ENCODE measurements around the gene VEGFA. TPM values are rescaled to one million over a fixed set of nuclear protein-coding genes. Genes with fewer than 3 reads are reported as not detected.

VEGFA gene
- total and polyA plus RNA-seq, 2 donors = 63.8 to 85.7 TPM

GRCh38 chr6:43742931-43743632 is 26.9 kb upstream of the VEGFA start:
- H3K4me1 ChIP-seq (ENCODE audit: insufficient read depth) = no peaks in the 10 kb centered on the region
- H3K27ac ChIP-seq (ENCODE audit: low read depth) = no peak overlapping the region
- DNase-seq (ENCODE audit: extremely low spot score) = no peak
- no peaks in the 10 kb centered on the region for H3K36me3 ChIP-seq (ENCODE audit: insufficient read depth)
- no peak overlapping the region for H3K4me3 ChIP-seq (ENCODE audit: low read depth, low read length)
- 49% methylated on average over 9 of the region's 9 CpGs for WGBS

GRCh38 chr6:43743682-43744381 is 26.2 kb upstream of the VEGFA start:
- 75% methylated on average over 5 of the region's 5 CpGs for WGBS
- H3K27ac ChIP-seq (ENCODE audit: low read depth) = no peak overlapping the region
- no peaks in the 10 kb centered on the region for H3K36me3 ChIP-seq (ENCODE audit: insufficient read depth)
- no peak for DNase-seq (ENCODE audit: extremely low spot score)
- no peak overlapping the region for H3K4me3 ChIP-seq (ENCODE audit: low read depth, low read length)
- H3K4me1 ChIP-seq (ENCODE audit: insufficient read depth) = no peaks in the 10 kb centered on the region

GRCh38 chr6:43744491-43744890 is 25.5 kb upstream of the VEGFA start:
- no peak overlapping the region for H3K27ac ChIP-seq (ENCODE audit: low read depth)
- no peak overlapping the region for H3K4me3 ChIP-seq (ENCODE audit: low read depth, low read length)
- no peaks in the 10 kb centered on the region for H3K4me1 ChIP-seq (ENCODE audit: insufficient read depth)
- no peak for DNase-seq (ENCODE audit: extremely low spot score)
- no peaks in the 10 kb centered on the region for H3K36me3 ChIP-seq (ENCODE audit: insufficient read depth)
- WGBS = 88% methylated on average over 8 of the region's 8 CpGs

- no peak for DNase-seq (ENCODE audit: extremely low spot score)
Observed at GRCh38 chr6:43744931-43745727, 24.9 kb upstream of the VEGFA start.

GRCh38 chr6:43746071-43746470 is 23.9 kb upstream of the VEGFA start:
- no peak for DNase-seq (ENCODE audit: extremely low spot score)
- Histone ChIP-seq H3K36me3 (ENCODE audit: insufficient read depth) (no peaks in the 10 kb centered on the region), H3K27ac (ENCODE audit: low read depth) (no peak overlapping the region), H3K4me3 (ENCODE audit: low read depth, low read length) (no peak overlapping the region), H3K4me1 (ENCODE audit: insufficient read depth) (no peaks in the 10 kb centered on the region)
- 90% methylated on average over 2 of the region's 2 CpGs for WGBS

More at GRCh38 chr6:43744931-43745727, 24.9 kb upstream of the VEGFA start:
- Histone ChIP-seq H3K4me3 (ENCODE audit: low read depth, low read length) (no peak overlapping the region), H3K27ac (ENCODE audit: low read depth) (no peak overlapping the region), H3K4me1 (ENCODE audit: insufficient read depth) (no peaks in the 10 kb centered on the region), H3K36me3 (ENCODE audit: insufficient read depth) (no peaks in the 10 kb centered on the region)
- 86% methylated on average over 16 of the region's 16 CpGs for WGBS

GRCh38 chr6:43746613-43747102 is 23.4 kb upstream of the VEGFA start:
- Histone ChIP-seq H3K4me1 (ENCODE audit: insufficient read depth) (no peaks in the 10 kb centered on the region), H3K4me3 (ENCODE audit: low read depth, low read length) (no peak overlapping the region), H3K36me3 (ENCODE audit: insufficient read depth) (no peaks in the 10 kb centered on the region), H3K27ac (ENCODE audit: low read depth) (no peak overlapping the region)
- 30% methylated on average over 13 of the region's 13 CpGs for WGBS
- no peak for DNase-seq (ENCODE audit: extremely low spot score)

GRCh38 chr6:43747784-43748183 is 22.2 kb upstream of the VEGFA start:
- Histone ChIP-seq H3K4me3 (ENCODE audit: low read depth, low read length) (no peak overlapping the region), H3K4me1 (ENCODE audit: insufficient read depth) (no peaks in the 10 kb centered on the region), H3K36me3 (ENCODE audit: insufficient read depth) (no peaks in the 10 kb centered on the region), H3K27ac (ENCODE audit: low read depth) (no peak overlapping the region)
- 95% methylated on average over 4 of the region's 4 CpGs for WGBS
- no peak for DNase-seq (ENCODE audit: extremely low spot score)

GRCh38 chr6:43748765-43749164 is 21.2 kb upstream of the VEGFA start:
- H3K27ac ChIP-seq (ENCODE audit: low read depth) = no peak overlapping the region
- H3K36me3 ChIP-seq (ENCODE audit: insufficient read depth) = no peaks in the 10 kb centered on the region
- DNase-seq (ENCODE audit: extremely low spot score) = no peak
- 97% methylated on average over 2 of the region's 2 CpGs for WGBS
- no peaks in the 10 kb centered on the region for H3K4me1 ChIP-seq (ENCODE audit: insufficient read depth)
- H3K4me3 ChIP-seq (ENCODE audit: low read depth, low read length) = no peak overlapping the region

- 75% methylated on average over 2 of the region's 2 CpGs for WGBS
- Histone ChIP-seq H3K4me3 (ENCODE audit: low read depth, low read length) (no peak overlapping the region), H3K36me3 (ENCODE audit: insufficient read depth) (no peaks in the 10 kb centered on the region), H3K27ac (ENCODE audit: low read depth) (no peak overlapping the region), H3K4me1 (ENCODE audit: insufficient read depth) (no peaks in the 10 kb centered on the region)
- no peak for DNase-seq (ENCODE audit: extremely low spot score)
Observed at GRCh38 chr6:43749461-43749860, 20.6 kb upstream of the VEGFA start.

GRCh38 chr6:43750622-43751021 is 19.4 kb upstream of the VEGFA start:
- Histone ChIP-seq H3K36me3 (ENCODE audit: insufficient read depth) (no peaks in the 10 kb centered on the region), H3K4me1 (ENCODE audit: insufficient read depth) (no peaks in the 10 kb centered on the region), H3K27ac (ENCODE audit: low read depth) (no peak overlapping the region), H3K4me3 (ENCODE audit: low read depth, low read length) (no peak overlapping the region)
- WGBS = 89% methylated on average over 3 of the region's 3 CpGs
- DNase-seq (ENCODE audit: extremely low spot score) = no peak

GRCh38 chr6:43753570-43754183 is 16.3 kb upstream of the VEGFA start:
- no peak for DNase-seq (ENCODE audit: extremely low spot score)
- Histone ChIP-seq H3K36me3 (ENCODE audit: insufficient read depth) (no peaks in the 10 kb centered on the region), H3K4me1 (ENCODE audit: insufficient read depth) (no peaks in the 10 kb centered on the region), H3K27ac (ENCODE audit: low read depth) (no peak overlapping the region), H3K4me3 (ENCODE audit: low read depth, low read length) (no peak overlapping the region)
- 98% methylated on average over 3 of the region's 3 CpGs for WGBS

- no peak for DNase-seq (ENCODE audit: extremely low spot score)
Observed at GRCh38 chr6:43757966-43758616, 11.9 kb upstream of the VEGFA start.

GRCh38 chr6:43758617-43759050 is 11.4 kb upstream of the VEGFA start:
- Histone ChIP-seq H3K4me3 (ENCODE audit: low read depth, low read length) (no peak overlapping the region), H3K4me1 (ENCODE audit: insufficient read depth) (no peaks in the 10 kb centered on the region), H3K27ac (ENCODE audit: low read depth) (no peak overlapping the region), H3K36me3 (ENCODE audit: insufficient read depth) (no peaks in the 10 kb centered on the region)
- WGBS = 64% methylated on average over 9 of the region's 9 CpGs
- DNase-seq (ENCODE audit: extremely low spot score) = no peak

More at GRCh38 chr6:43757966-43758616, 11.9 kb upstream of the VEGFA start:
- no peak overlapping the region for H3K4me3 ChIP-seq (ENCODE audit: low read depth, low read length)
- 67% methylated on average over 9 of the region's 9 CpGs for WGBS
- no peak overlapping the region for H3K27ac ChIP-seq (ENCODE audit: low read depth)
- H3K4me1 ChIP-seq (ENCODE audit: insufficient read depth) = no peaks in the 10 kb centered on the region
- H3K36me3 ChIP-seq (ENCODE audit: insufficient read depth) = no peaks in the 10 kb centered on the region
